K562 (cell line): ENCODE data around the gene STX2.

ENCODE experiments used
- CTCF ChIP-seq, 3 experiments: IDR thresholded peaks in 2 of 3; conservative IDR thresholded peaks in 1 of 3; 2 replicates each; pipeline ENCODE4 v1.5.1; 2011 to 2012; ENCODE audit warnings: low read length in 3 of 3, mild to moderate bottlenecking in 3 of 3, control low read depth in 2 of 3, improper control_type of control experiment in 1 of 3, inconsistent platforms in 1 of 3, low read depth in 1 of 3, mixed read lengths in 1 of 3, moderate library complexity in 1 of 3; ENCODE audit not compliant: insufficient read depth in 2 of 3
- HDAC6 ChIP-seq: IDR thresholded peaks from 2 replicates; pipeline ENCODE4 v1.6.1; 2012; ENCODE audit warnings: low read depth, mild to moderate bottlenecking, control low read depth, inconsistent platforms, low read length, moderate library complexity
- KAT7 ChIP-seq: sonication (generic); formaldehyde crosslinking; IDR thresholded peaks from 2 replicates; pipeline ENCODE4 v1.8.0; 2022; ENCODE audit warnings: missing genetic modification reagents, mild to moderate bottlenecking, borderline replicate concordance
- POLR2A ChIP-seq: fragments of 450-650 bp; conservative IDR thresholded peaks from 2 replicates; pipeline ENCODE4 v1.6.1; 2016
- RAD21 ChIP-seq, 2 experiments: fragments of 250-450 bp in 1 of 2; fragments of 450-650 bp in 1 of 2; sonication (Bioruptor Pico) in 1 of 2; formaldehyde crosslinking in 1 of 2; IDR thresholded peaks in 1 of 2; conservative IDR thresholded peaks in 1 of 2; 2 replicates each; pipeline versions ENCODE4 v1.4.0 to v1.8.0; 2020 to 2022; ENCODE audit warnings: mild to moderate bottlenecking in 2 of 2, moderate library complexity in 1 of 2
- REST ChIP-seq, 2 experiments: fragments of 450-650 bp; formaldehyde crosslinking in 1 of 2; IDR thresholded peaks; 2 replicates each; pipeline versions ENCODE4 v1.4.0 to v1.6.1; 2014 to 2020; ENCODE audit warnings: mild to moderate bottlenecking in 2 of 2, borderline replicate concordance in 1 of 2, low read depth in 1 of 2

DNA sequence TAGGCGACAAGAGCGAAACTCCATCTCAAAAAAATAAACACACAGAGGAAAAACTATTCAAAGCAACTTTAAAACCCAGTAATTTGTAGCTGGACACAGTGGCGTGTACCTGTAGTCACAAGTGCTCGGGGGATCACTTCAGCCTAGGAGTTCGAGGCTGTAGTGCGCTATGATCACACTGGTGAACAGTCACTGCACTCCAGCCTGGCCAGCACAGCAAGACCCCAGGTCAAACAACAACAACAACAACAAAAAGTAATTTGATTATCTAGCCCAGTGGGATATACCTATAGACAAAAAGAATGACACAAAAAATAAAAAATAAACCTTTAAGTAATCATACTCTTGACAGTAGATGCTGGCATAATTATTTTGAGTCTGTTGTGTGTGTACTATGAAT, 29.3 kb downstream of the STX2 start:
- TF ChIP-seq KAT7: no peak
- TF ChIP-seq HDAC6: no peak
- no peak for TF ChIP-seq REST (IDR thresholded peaks at IDR 0.05; ENCODE audit: borderline replicate concordance)
- TF ChIP-seq REST (CRISPR knock-in tag; IDR thresholded peaks at IDR 0.05; ENCODE audit: low read depth): no peak
- no peak for TF ChIP-seq POLR2A
- TF ChIP-seq RAD21 (CRISPR knock-in tag; conservative IDR thresholded peaks at IDR 0.05 in 1 of 2, IDR thresholded peaks at IDR 0.05 in 1 of 2): no peak
- TF ChIP-seq CTCF (IDR thresholded peaks at IDR 0.05 in 2 of 3, conservative IDR thresholded peaks at IDR 0.05 in 1 of 3; ENCODE audit: insufficient read depth in 2 of 3, low read depth in 1 of 3, low read length in 3 of 3): no peak
